ENCODE results near the gene CZIB. TPM values are rescaled to one million over a fixed set of nuclear protein-coding genes. Genes with fewer than 3 reads are reported as not detected.

Gene CZIB
- total RNA-seq, 1 experiment from 2014 or later: 67.0 TPM

- no peak overlapping the region for H3K4me3 Mint-ChIP-seq
- H3K9me3 ChIP-seq (ENCODE audit: control insufficient read depth, low read depth, low read length): no peaks in the 10 kb centered on the region
- no peak overlapping the region for H2BK120ac ChIP-seq (ENCODE audit: low read depth, low read length, poor library complexity, severe bottlenecking)
- H3K36me3 Mint-ChIP-seq (ENCODE audit: insufficient read depth in 1 of 3, low read depth in 3 of 3): no peaks in the 10 kb centered on the region
- H2BK20ac ChIP-seq (ENCODE audit: low read depth, low read length, poor library complexity, severe bottlenecking): no peak overlapping the region
- no peak overlapping the region for H2AFZ ChIP-seq (ENCODE audit: low read length)
- H2BK15ac ChIP-seq (ENCODE audit: low read depth, low read length): no peak overlapping the region
- no peak overlapping the region for H2BK12ac ChIP-seq (ENCODE audit: insufficient read length, low read depth, low read length)
- no peak overlapping the region for H3K4ac ChIP-seq (ENCODE audit: low read depth, low read length)
- TF ChIP-seq CTCF (conservative IDR thresholded peaks at IDR 0.05): no peak
- H3K27ac Mint-ChIP-seq: no peak overlapping the region
- H4K5ac ChIP-seq (ENCODE audit: insufficient read length, low read depth, low read length): no peak overlapping the region
- H3K27me3 ChIP-seq (ENCODE audit: insufficient read depth, low read length): no peaks in the 10 kb centered on the region
- no peaks in the 10 kb centered on the region for H3K79me2 ChIP-seq (ENCODE audit: insufficient read depth, low read length)
- no peak overlapping the region for H2AK5ac ChIP-seq (ENCODE audit: insufficient read length, low read length)
- H3K23me2 ChIP-seq (ENCODE audit: insufficient read length, low read depth, low read length, poor library complexity, severe bottlenecking): no peaks in the 10 kb centered on the region
- H3K56ac ChIP-seq (ENCODE audit: insufficient read length, low read depth, low read length): no peak overlapping the region
- no peak overlapping the region for H4K91ac ChIP-seq (ENCODE audit: insufficient read length, low read depth, low read length)
- H3K4me2 ChIP-seq (ENCODE audit: insufficient read depth, insufficient read length, low read length): no peak overlapping the region
- H3K4me1 Mint-ChIP-seq: peaks cover 9 to 10% of the 10 kb centered on the region in 2 experiments
- no peak overlapping the region for H4K8ac ChIP-seq (replicated peaks; ENCODE audit: insufficient read length, low read depth, low read length)
- H3K23ac ChIP-seq (ENCODE audit: insufficient read length, low read depth, low read length): no peak overlapping the region
- no CpG with 5 or more reads among the region's 6 CpGs for WGBS (ENCODE audit: extremely low coverage, insufficient read length, low lambda C conversion rate)
- no peak overlapping the region for H2BK5ac ChIP-seq (ENCODE audit: insufficient read length, low read length)
- no peak overlapping the region for H3T11ph ChIP-seq (ENCODE audit: low read length)
- H3K14ac ChIP-seq (ENCODE audit: insufficient read depth, low read length): no peak overlapping the region
- no peaks in the 10 kb centered on the region for H3K4me1 ChIP-seq (ENCODE audit: insufficient read depth, low read length)
- no peak overlapping the region for H3K9ac ChIP-seq (ENCODE audit: extremely low read depth, insufficient read length, low read length)
- H3K18ac ChIP-seq (ENCODE audit: insufficient read length, low read depth, low read length): no peak overlapping the region
- H3K9me3 Mint-ChIP-seq: no peaks in the 10 kb centered on the region; a peak in 1 of 5 replicates
- no peaks in the 10 kb centered on the region for H4K20me1 ChIP-seq (ENCODE audit: control insufficient read depth, insufficient read depth, insufficient read length)
- no peak overlapping the region for H3K27ac ChIP-seq (ENCODE audit: insufficient read length, low read depth, low read length)
- no peak for DNase-seq
- no peaks in the 10 kb centered on the region for H3K79me1 ChIP-seq (ENCODE audit: insufficient read depth, low read depth, low read length, poor library complexity, severe bottlenecking)
- peaks cover 13% of the 10 kb centered on the region for H3K27me3 Mint-ChIP-seq (ENCODE audit: low read depth)
Observed at GRCh38 chr1:53183095-53183990, 37.1 kb downstream of the CZIB start.
